Measurements from ENCODE around the gene STAP2.

Gene STAP2

GRCh38 chr19:4361152-4362046 is 22.8 kb upstream of the STAP2 start:
- Histone ChIP-seq H3K27me3 (ENCODE audit: insufficient read depth, low read length) (no peaks in the 10 kb centered on the region), H3K14ac (ENCODE audit: low read length) (no peak overlapping the region), H3K23ac (ENCODE audit: low read length) (no peak overlapping the region), H3K36me3 (ENCODE audit: control insufficient read depth in 1 of 2, insufficient read depth in 2 of 2, low read length in 2 of 2) (peaks cover 81 to 83% of the 10 kb centered on the region in 2 experiments), H3K79me2 (ENCODE audit: control insufficient read depth, insufficient read depth, low read length, poor library complexity) (no peaks in the 10 kb centered on the region), H2BK5ac (ENCODE audit: low read depth, low read length, poor library complexity) (no peak overlapping the region), H3K4me1 (ENCODE audit: control insufficient read depth in 1 of 2, insufficient read depth in 2 of 2, low read length in 2 of 2) (peaks cover 0 to 3% of the 10 kb centered on the region in 2 experiments), H4K12ac (ENCODE audit: low read depth, low read length) (peak overlapping the region; percentile 2), H3K9ac (ENCODE audit: low read length) (no peak overlapping the region), H3K18ac (ENCODE audit: low read length) (no peak overlapping the region), H2BK12ac (ENCODE audit: low read length) (no peak overlapping the region), H4K91ac (ENCODE audit: low read depth, low read length) (no peak overlapping the region), H3K4me3 (ENCODE audit: low read depth, low read length) (no peak overlapping the region), H3K27ac (ENCODE audit: low read depth, low read length) (no peak overlapping the region), H3K4me2 (ENCODE audit: low read length) (no peak overlapping the region), H2AK5ac (ENCODE audit: low read length) (no peak overlapping the region), H2AFZ (ENCODE audit: insufficient read depth, low read length, poor library complexity) (no peak overlapping the region), H2BK120ac (ENCODE audit: insufficient read depth, low read length, poor library complexity) (no peak overlapping the region), H3K9me3 (ENCODE audit: insufficient read depth, low read depth, low read length) (no peaks in the 10 kb centered on the region), H3K79me1 (ENCODE audit: low read length) (no peaks in the 10 kb centered on the region), H3K4ac (ENCODE audit: low read depth, low read length) (no peak overlapping the region), H4K8ac (ENCODE audit: low read depth, low read length) (no peak overlapping the region)
- WGBS (ENCODE audit: extremely low coverage, insufficient coverage, insufficient read length), result no CpG with 5 or more reads among the region's 50 CpGs
- DNase-seq, result peak in 1 of 2 donors; percentile 39

- peaks cover 76 to 80% of the 10 kb centered on the region in 2 experiments for H3K36me3 ChIP-seq (ENCODE audit: control insufficient read depth in 1 of 2, insufficient read depth in 2 of 2, low read length in 2 of 2)
- no peak overlapping the region for H3K4me3 ChIP-seq (ENCODE audit: low read depth, low read length)
- no peak overlapping the region for H3K4me2 ChIP-seq (ENCODE audit: low read length)
- H2AK5ac ChIP-seq (ENCODE audit: low read length), result no peak overlapping the region
- no peak overlapping the region for H3K27ac ChIP-seq (ENCODE audit: low read depth, low read length)
- no peak overlapping the region for H4K91ac ChIP-seq (ENCODE audit: low read depth, low read length)
- H3K4me1 ChIP-seq (ENCODE audit: control insufficient read depth in 1 of 2, insufficient read depth in 2 of 2, low read length in 2 of 2), result peaks cover 0 to 3% of the 10 kb centered on the region in 2 experiments
- H3K14ac ChIP-seq (ENCODE audit: low read length), result no peak overlapping the region
- no peak overlapping the region for H4K8ac ChIP-seq (ENCODE audit: low read depth, low read length)
- no peaks in the 10 kb centered on the region for H3K27me3 ChIP-seq (ENCODE audit: insufficient read depth, low read length)
- no peak overlapping the region for H2BK5ac ChIP-seq (ENCODE audit: low read depth, low read length, poor library complexity)
- no peak overlapping the region for H2BK12ac ChIP-seq (ENCODE audit: low read length)
- H2AFZ ChIP-seq (ENCODE audit: insufficient read depth, low read length, poor library complexity), result no peak overlapping the region
- WGBS (ENCODE audit: extremely low coverage, insufficient coverage, insufficient read length), result no CpG with 5 or more reads among the region's 12 CpGs
- H4K12ac ChIP-seq (ENCODE audit: low read depth, low read length), result peak overlapping the region; percentile 2
- no peak for DNase-seq
- H2BK120ac ChIP-seq (ENCODE audit: insufficient read depth, low read length, poor library complexity), result no peak overlapping the region
- H3K23ac ChIP-seq (ENCODE audit: low read length), result no peak overlapping the region
- no peaks in the 10 kb centered on the region for H3K9me3 ChIP-seq (ENCODE audit: insufficient read depth, low read depth, low read length)
- H3K9ac ChIP-seq (ENCODE audit: low read length), result no peak overlapping the region
- H3K4ac ChIP-seq (ENCODE audit: low read depth, low read length), result no peak overlapping the region
- H3K79me2 ChIP-seq (ENCODE audit: control insufficient read depth, insufficient read depth, low read length, poor library complexity), result no peaks in the 10 kb centered on the region
- H3K79me1 ChIP-seq (ENCODE audit: low read length), result no peaks in the 10 kb centered on the region
- H3K18ac ChIP-seq (ENCODE audit: low read length), result no peak overlapping the region
Measured at GRCh38 chr19:4360641-4361151, 22.1 kb upstream of the STAP2 start.

GRCh38 chr19:4360081-4360569 is 21.5 kb upstream of the STAP2 start:
- H4K8ac ChIP-seq (ENCODE audit: low read depth, low read length), result no peak overlapping the region
- DNase-seq, result no peak
- no peak overlapping the region for H3K27ac ChIP-seq (ENCODE audit: low read depth, low read length)
- no peaks in the 10 kb centered on the region for H3K27me3 ChIP-seq (ENCODE audit: insufficient read depth, low read length)
- no CpG with 5 or more reads among the region's 9 CpGs for WGBS (ENCODE audit: extremely low coverage, insufficient coverage, insufficient read length)
- H3K4ac ChIP-seq (ENCODE audit: low read depth, low read length), result no peak overlapping the region
- H3K14ac ChIP-seq (ENCODE audit: low read length), result no peak overlapping the region
- H3K79me1 ChIP-seq (ENCODE audit: low read length), result no peaks in the 10 kb centered on the region
- H3K4me3 ChIP-seq (ENCODE audit: low read depth, low read length), result no peak overlapping the region
- H2AK5ac ChIP-seq (ENCODE audit: low read length), result no peak overlapping the region
- no peaks in the 10 kb centered on the region for H3K79me2 ChIP-seq (ENCODE audit: control insufficient read depth, insufficient read depth, low read length, poor library complexity)
- H2BK12ac ChIP-seq (ENCODE audit: low read length), result no peak overlapping the region
- no peak overlapping the region for H3K18ac ChIP-seq (ENCODE audit: low read length)
- H3K36me3 ChIP-seq (ENCODE audit: control insufficient read depth in 1 of 2, insufficient read depth in 2 of 2, low read length in 2 of 2), result peaks cover 70 to 74% of the 10 kb centered on the region in 2 experiments
- H3K9ac ChIP-seq (ENCODE audit: low read length), result no peak overlapping the region
- H3K4me2 ChIP-seq (ENCODE audit: low read length), result no peak overlapping the region
- no peak overlapping the region for H3K23ac ChIP-seq (ENCODE audit: low read length)
- no peak overlapping the region for H2AFZ ChIP-seq (ENCODE audit: insufficient read depth, low read length, poor library complexity)
- H4K12ac ChIP-seq (ENCODE audit: low read depth, low read length), result no peak overlapping the region
- peaks cover 0 to 3% of the 10 kb centered on the region in 2 experiments for H3K4me1 ChIP-seq (ENCODE audit: control insufficient read depth in 1 of 2, insufficient read depth in 2 of 2, low read length in 2 of 2)
- H2BK5ac ChIP-seq (ENCODE audit: low read depth, low read length, poor library complexity), result no peak overlapping the region
- no peak overlapping the region for H2BK120ac ChIP-seq (ENCODE audit: insufficient read depth, low read length, poor library complexity)
- H4K91ac ChIP-seq (ENCODE audit: low read depth, low read length), result no peak overlapping the region
- no peaks in the 10 kb centered on the region for H3K9me3 ChIP-seq (ENCODE audit: insufficient read depth, low read depth, low read length)

- no peak overlapping the region for H4K8ac ChIP-seq (ENCODE audit: low read depth, low read length)
- peaks cover 72 to 75% of the 10 kb centered on the region in 2 experiments for H3K36me3 ChIP-seq (ENCODE audit: control insufficient read depth in 1 of 2, insufficient read depth in 2 of 2, low read length in 2 of 2)
- H4K12ac ChIP-seq (ENCODE audit: low read depth, low read length), result no peak overlapping the region
- no peak overlapping the region for H3K4ac ChIP-seq (ENCODE audit: low read depth, low read length)
- no peak overlapping the region for H3K9ac ChIP-seq (ENCODE audit: low read length)
- H2BK5ac ChIP-seq (ENCODE audit: low read depth, low read length, poor library complexity), result no peak overlapping the region
- H2BK120ac ChIP-seq (ENCODE audit: insufficient read depth, low read length, poor library complexity), result no peak overlapping the region
- no peak overlapping the region for H3K23ac ChIP-seq (ENCODE audit: low read length)
- peaks cover 0 to 3% of the 10 kb centered on the region in 2 experiments for H3K4me1 ChIP-seq (ENCODE audit: control insufficient read depth in 1 of 2, insufficient read depth in 2 of 2, low read length in 2 of 2)
- no peak overlapping the region for H2BK12ac ChIP-seq (ENCODE audit: low read length)
- no CpG with 5 or more reads among the region's 13 CpGs for WGBS (ENCODE audit: extremely low coverage, insufficient coverage, insufficient read length)
- no peak overlapping the region for H3K14ac ChIP-seq (ENCODE audit: low read length)
- no peak overlapping the region for H3K18ac ChIP-seq (ENCODE audit: low read length)
- H2AK5ac ChIP-seq (ENCODE audit: low read length), result no peak overlapping the region
- no peak for DNase-seq
- H3K4me2 ChIP-seq (ENCODE audit: low read length), result no peak overlapping the region
- H3K79me2 ChIP-seq (ENCODE audit: control insufficient read depth, insufficient read depth, low read length, poor library complexity), result no peaks in the 10 kb centered on the region
- no peak overlapping the region for H2AFZ ChIP-seq (ENCODE audit: insufficient read depth, low read length, poor library complexity)
- no peaks in the 10 kb centered on the region for H3K27me3 ChIP-seq (ENCODE audit: insufficient read depth, low read length)
- no peaks in the 10 kb centered on the region for H3K79me1 ChIP-seq (ENCODE audit: low read length)
- H3K4me3 ChIP-seq (ENCODE audit: low read depth, low read length), result no peak overlapping the region
- H4K91ac ChIP-seq (ENCODE audit: low read depth, low read length), result no peak overlapping the region
- H3K9me3 ChIP-seq (ENCODE audit: insufficient read depth, low read depth, low read length), result no peaks in the 10 kb centered on the region
- no peak overlapping the region for H3K27ac ChIP-seq (ENCODE audit: low read depth, low read length)
Measured at GRCh38 chr19:4359627-4360000, 21.0 kb upstream of the STAP2 start.
